Measurements from ENCODE around the gene TIMELESS.

Gene TIMELESS

DNA sequence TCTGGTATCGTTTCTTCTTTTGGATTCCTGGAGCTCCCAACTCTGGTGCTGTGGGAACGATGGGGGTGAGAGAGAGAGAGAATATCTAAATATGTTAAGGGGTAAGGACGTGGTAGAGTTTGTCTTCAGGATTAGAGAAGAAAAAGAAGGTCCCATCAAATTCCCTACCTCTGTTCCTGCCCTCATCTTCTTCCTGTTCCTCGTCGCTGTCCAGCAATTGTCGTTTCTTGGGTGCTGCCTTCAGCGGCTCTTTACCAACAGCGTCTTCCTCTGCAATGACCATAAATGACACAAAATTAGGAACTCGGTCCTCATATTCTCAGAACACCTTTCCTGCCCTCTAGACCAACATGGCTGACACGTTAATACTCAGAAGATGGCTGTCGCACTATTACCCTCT lies 31.5 kb downstream of the TIMELESS start:
- no peaks in the 10 kb centered on the region for H3K36me3 ChIP-seq (ENCODE audit: control insufficient read depth, insufficient read depth, low read length)
- no peak overlapping the region for H3K4me2 ChIP-seq (ENCODE audit: low read length)
- no peak overlapping the region for H2AFZ ChIP-seq
- no peaks in the 10 kb centered on the region for H3K27me3 ChIP-seq (ENCODE audit: control insufficient read depth, insufficient read depth, low read length)
- TF ChIP-seq, protein P1, sequence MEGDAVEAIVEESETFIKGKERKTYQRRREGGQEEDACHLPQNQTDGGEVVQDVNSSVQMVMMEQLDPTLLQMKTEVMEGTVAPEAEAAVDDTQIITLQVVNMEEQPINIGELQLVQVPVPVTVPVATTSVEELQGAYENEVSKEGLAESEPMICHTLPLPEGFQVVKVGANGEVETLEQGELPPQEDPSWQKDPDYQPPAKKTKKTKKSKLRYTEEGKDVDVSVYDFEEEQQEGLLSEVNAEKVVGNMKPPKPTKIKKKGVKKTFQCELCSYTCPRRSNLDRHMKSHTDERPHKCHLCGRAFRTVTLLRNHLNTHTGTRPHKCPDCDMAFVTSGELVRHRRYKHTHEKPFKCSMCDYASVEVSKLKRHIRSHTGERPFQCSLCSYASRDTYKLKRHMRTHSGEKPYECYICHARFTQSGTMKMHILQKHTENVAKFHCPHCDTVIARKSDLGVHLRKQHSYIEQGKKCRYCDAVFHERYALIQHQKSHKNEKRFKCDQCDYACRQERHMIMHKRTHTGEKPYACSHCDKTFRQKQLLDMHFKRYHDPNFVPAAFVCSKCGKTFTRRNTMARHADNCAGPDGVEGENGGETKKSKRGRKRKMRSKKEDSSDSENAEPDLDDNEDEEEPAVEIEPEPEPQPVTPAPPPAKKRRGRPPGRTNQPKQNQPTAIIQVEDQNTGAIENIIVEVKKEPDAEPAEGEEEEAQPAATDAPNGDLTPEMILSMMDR (IDR thresholded peaks at IDR 0.05), result no peak
- H3K4me3 ChIP-seq (ENCODE audit: low read depth, low read length), result no peak overlapping the region
- no peak overlapping the region for H3K27ac ChIP-seq
- no peaks in the 10 kb centered on the region for H3K9me3 ChIP-seq (ENCODE audit: control insufficient read depth, low read length)
- H3K4me1 ChIP-seq, result no peaks in the 10 kb centered on the region
- H3K79me2 ChIP-seq, result no peaks in the 10 kb centered on the region
- no peak overlapping the region for H3K9ac ChIP-seq

- Histone ChIP-seq H3K27me3 (ENCODE audit: control insufficient read depth, insufficient read depth, low read length) (no peaks in the 10 kb centered on the region), H3K79me2 (no peaks in the 10 kb centered on the region), H3K4me3 (ENCODE audit: low read depth, low read length) (no peak overlapping the region), H3K9me3 (ENCODE audit: control insufficient read depth, low read length) (no peaks in the 10 kb centered on the region), H3K4me1 (no peaks in the 10 kb centered on the region), H2AFZ (no peak overlapping the region), H3K27ac (no peak overlapping the region), H3K36me3 (ENCODE audit: control insufficient read depth, insufficient read depth, low read length) (no peaks in the 10 kb centered on the region), H3K9ac (no peak overlapping the region), H3K4me2 (ENCODE audit: low read length) (no peak overlapping the region)
- TF ChIP-seq, protein P1 (IDR thresholded peaks at IDR 0.05), result no peak
Observed at GRCh38 chr12:56414401-56414800, 34.8 kb downstream of the TIMELESS start.

- Histone ChIP-seq H3K4me1 (no peaks in the 10 kb centered on the region), H3K4me2 (ENCODE audit: low read length) (no peak overlapping the region), H3K27ac (no peak overlapping the region), H3K4me3 (ENCODE audit: low read depth, low read length) (no peak overlapping the region), H3K36me3 (ENCODE audit: control insufficient read depth, insufficient read depth, low read length) (no peaks in the 10 kb centered on the region), H3K27me3 (ENCODE audit: control insufficient read depth, insufficient read depth, low read length) (no peaks in the 10 kb centered on the region), H3K9ac (no peak overlapping the region), H3K9me3 (ENCODE audit: control insufficient read depth, low read length) (no peaks in the 10 kb centered on the region), H2AFZ (no peak overlapping the region), H3K79me2 (no peaks in the 10 kb centered on the region)
- TF ChIP-seq, protein P1 (IDR thresholded peaks at IDR 0.05), result no peak
Observed at GRCh38 chr12:56413392-56413791, 35.8 kb downstream of the TIMELESS start.

GRCh38 chr12:56411781-56412639 lies 37.2 kb downstream of the TIMELESS start:
- Histone ChIP-seq H3K9ac (no peak overlapping the region), H3K27me3 (ENCODE audit: control insufficient read depth, insufficient read depth, low read length) (no peaks in the 10 kb centered on the region), H3K79me2 (no peaks in the 10 kb centered on the region), H3K36me3 (ENCODE audit: control insufficient read depth, insufficient read depth, low read length) (no peaks in the 10 kb centered on the region), H3K4me2 (ENCODE audit: low read length) (no peak overlapping the region), H2AFZ (no peak overlapping the region), H3K9me3 (ENCODE audit: control insufficient read depth, low read length) (no peaks in the 10 kb centered on the region), H3K4me1 (no peaks in the 10 kb centered on the region), H3K4me3 (ENCODE audit: low read depth, low read length) (no peak overlapping the region), H3K27ac (no peak overlapping the region)
- TF ChIP-seq, protein P1 (IDR thresholded peaks at IDR 0.05), result no peak

- Histone ChIP-seq H3K27ac (no peak overlapping the region), H3K79me2 (no peaks in the 10 kb centered on the region), H3K27me3 (ENCODE audit: control insufficient read depth, insufficient read depth, low read length) (no peaks in the 10 kb centered on the region), H3K4me2 (ENCODE audit: low read length) (no peak overlapping the region), H3K36me3 (ENCODE audit: control insufficient read depth, insufficient read depth, low read length) (no peaks in the 10 kb centered on the region), H3K4me3 (ENCODE audit: low read depth, low read length) (no peak overlapping the region), H3K4me1 (no peaks in the 10 kb centered on the region), H3K9me3 (ENCODE audit: control insufficient read depth, low read length) (no peaks in the 10 kb centered on the region), H3K9ac (no peak overlapping the region), H2AFZ (no peak overlapping the region)
- TF ChIP-seq, protein P1 (IDR thresholded peaks at IDR 0.05), result no peak
Observed at GRCh38 chr12:56410768-56411167, 38.5 kb downstream of the TIMELESS start.

Measured in parathyroid adenoma (tissue), 2 donors.